Upper lobe of right lung (tissue), 1 donor: ENCODE results near the gene HMOX2. TPM values are rescaled to one million over a fixed set of nuclear protein-coding genes. Genes with fewer than 3 reads are reported as not detected.

ENCODE experiments used
- ATAC-seq: fragments of 200-7000 bp; cut with Tn5 transposase; one replicate; pipeline ENCODE4 v1.9.1; 2020; ENCODE audit warnings: mild to moderate bottlenecking, moderate library complexity
- DNase-seq: peaks from one replicate; pipeline ENCODE4 v3.0.0-alpha.2; 2020
- H3K27ac ChIP-seq: fragments of 200-600 bp; one replicate; pipeline ENCODE4 v1.8.0; 2022
- H3K27me3 ChIP-seq: fragments of 200-600 bp; one replicate; pipeline ENCODE4 v1.8.0; 2022; ENCODE audit warnings: mild to moderate bottlenecking
- H3K36me3 ChIP-seq: fragments of 200-600 bp; one replicate; pipeline ENCODE4 v1.8.0; 2022
- H3K4me1 ChIP-seq: fragments of 200-600 bp; one replicate; pipeline ENCODE4 v1.8.0; 2022
- H3K4me3 ChIP-seq: fragments of 200-600 bp; one replicate; pipeline ENCODE4 v1.8.0; 2022; ENCODE audit warnings: mild to moderate bottlenecking
- H3K9me3 ChIP-seq: fragments of 200-600 bp; one replicate; pipeline ENCODE4 v1.8.0; 2022
- CTCF ChIP-seq: fragments of 200-600 bp; IDR thresholded peaks from one replicate; pipeline ENCODE4 v1.8.0; 2022; ENCODE audit warnings: antibody characterized with exemption
- intact Hi-C: fragments of 100-400 bp; cut with DNase I; formaldehyde crosslinking; loops from one replicate; pipeline ENCODE4 v1.11.0; 2022
- total RNA-seq: library from RNA; stranded (reverse); fragmentation: NEBNext Ultra II Directional; extraction: Animal tissue kit (Norgen Biotek cat#: 25700); gene quantifications from one replicate; pipeline ENCODE4 v1.2.1, GENCODE V29; 2021
- donor health status: DM: no; HTN: yes; CAD: no; lungs with severe emphysema.

HMOX2 gene
- total RNA-seq, 1 donor from 2014 or later, result 53.0 TPM

GRCh38 chr16:4477966-4478365 lies 1.8 kb downstream of the HMOX2 start:
- no peaks in the 10 kb centered on the region for H3K27me3 ChIP-seq
- ATAC-seq (no peak), DNase-seq (no peak)
- TF ChIP-seq CTCF, result peak; percentile 16
- H3K36me3 ChIP-seq, result no peaks in the 10 kb centered on the region
- intact Hi-C loops, result no loop called here
- no peaks in the 10 kb centered on the region for H3K9me3 ChIP-seq
- H3K4me3 ChIP-seq, result peak overlapping the region; percentile 97
- peaks cover 29% of the 10 kb centered on the region for H3K4me1 ChIP-seq
- H3K27ac ChIP-seq, result no peak overlapping the region

DNA sequence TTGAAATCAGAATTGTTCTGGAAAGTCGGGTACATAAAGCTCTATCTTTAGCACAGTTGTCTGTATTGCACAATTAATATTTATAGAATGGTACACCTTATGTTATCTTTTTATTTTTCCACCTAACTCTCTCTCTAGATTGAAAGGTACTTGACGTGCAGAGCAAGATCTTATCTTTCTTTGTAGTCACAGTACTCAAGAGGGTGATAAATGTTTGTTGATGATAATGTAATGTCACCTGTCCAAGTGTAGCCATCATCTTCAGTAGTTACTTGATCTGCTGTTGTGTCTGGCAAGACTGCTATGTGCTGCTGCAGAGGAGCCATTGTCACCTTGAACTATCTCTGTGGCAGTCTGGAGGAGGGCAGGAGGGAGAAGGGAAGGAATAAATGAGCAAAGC lies 5.3 kb downstream of the HMOX2 start:
- Histone ChIP-seq H3K4me3 (no peak overlapping the region), H3K36me3 (peaks cover 21% of the 10 kb centered on the region), H3K27me3 (no peaks in the 10 kb centered on the region), H3K27ac (peak overlapping the region; percentile 7), H3K9me3 (no peaks in the 10 kb centered on the region), H3K4me1 (peaks cover 23% of the 10 kb centered on the region)
- ATAC-seq (no peak), DNase-seq (no peak)
- no peak for TF ChIP-seq CTCF
- intact Hi-C loops, result no loop called here

GRCh38 chr16:4481963-4482362 lies 5.8 kb downstream of the HMOX2 start:
- H3K27ac ChIP-seq, result no peak overlapping the region
- DNase-seq, result no peak
- H3K4me1 ChIP-seq, result peaks cover 27% of the 10 kb centered on the region

DNA sequence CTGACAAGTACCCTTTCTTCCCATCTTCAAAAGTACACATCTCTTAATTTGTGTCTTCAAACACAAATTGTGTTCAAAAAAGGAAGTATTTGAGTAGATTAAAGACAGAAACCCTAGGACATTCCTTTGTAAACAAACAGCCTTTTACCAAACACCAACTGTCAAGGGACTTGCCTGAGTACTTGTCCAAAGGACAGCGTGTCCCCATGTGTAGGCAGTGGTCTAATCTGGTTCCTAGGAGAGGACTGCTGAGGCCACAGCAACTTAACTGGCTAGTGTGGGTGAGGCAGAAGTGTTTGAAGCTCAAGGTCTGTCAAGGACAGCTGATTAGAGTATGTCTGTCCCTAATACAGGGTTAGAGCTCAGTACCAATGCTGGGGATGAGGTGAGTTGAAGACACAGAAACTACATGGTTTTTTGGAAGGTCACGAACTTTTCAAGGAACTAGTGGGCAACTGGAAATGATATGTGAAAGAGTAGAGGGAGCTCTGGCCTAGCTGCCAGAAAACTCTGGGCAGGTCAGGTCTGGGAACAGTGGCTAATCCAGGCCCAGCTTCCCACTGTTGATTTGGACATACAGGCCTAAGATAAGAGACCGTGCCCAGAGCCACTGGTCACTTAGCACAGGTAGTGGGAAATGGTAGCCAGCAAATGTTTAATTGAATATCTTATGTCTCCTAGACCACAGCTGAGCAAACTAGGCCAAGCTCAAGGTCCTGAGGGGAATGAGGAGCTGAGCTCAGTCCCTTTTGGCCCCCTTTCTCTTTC lies 10.1 kb downstream of the HMOX2 start:
- H3K4me1 ChIP-seq, result peaks cover 38% of the 10 kb centered on the region
- DNase-seq (no peak), ATAC-seq (peak; percentile 76)
- no peaks in the 10 kb centered on the region for H3K9me3 ChIP-seq
- no peak for TF ChIP-seq CTCF
- H3K4me3 ChIP-seq, result no peak overlapping the region
- no peaks in the 10 kb centered on the region for H3K27me3 ChIP-seq
- peak overlapping the region; percentile 75 for H3K27ac ChIP-seq
- peaks cover 35% of the 10 kb centered on the region for H3K36me3 ChIP-seq
- intact Hi-C loops, result no loop called here

More at GRCh38 chr16:4481963-4482362, 5.8 kb downstream of the HMOX2 start:
- H3K36me3 ChIP-seq, result peaks cover 25% of the 10 kb centered on the region
- no peaks in the 10 kb centered on the region for H3K27me3 ChIP-seq
- no peak for ATAC-seq
- no peak overlapping the region for H3K4me3 ChIP-seq
- no peak for TF ChIP-seq CTCF
- intact Hi-C loops, result no loop called here
- H3K9me3 ChIP-seq, result no peaks in the 10 kb centered on the region

- Histone ChIP-seq H3K36me3 (peaks cover 40% of the 10 kb centered on the region), H3K9me3 (no peaks in the 10 kb centered on the region), H3K4me1 (peaks cover 38% of the 10 kb centered on the region), H3K27me3 (no peaks in the 10 kb centered on the region), H3K4me3 (no peak overlapping the region), H3K27ac (peak overlapping the region; percentile 59)
- ATAC-seq (peak; percentile 60), DNase-seq (no peak)
- TF ChIP-seq CTCF, result no peak
- intact Hi-C loops, result no loop called here
Measured at GRCh38 chr16:4487955-4488498, 11.8 kb downstream of the HMOX2 start.
